ENCODE results near the gene AMPD3.

The AMPD3 gene

GRCh38 chr11:10504490-10504889 is 49.4 kb downstream of the AMPD3 start:
- no peak for DNase-seq (ENCODE audit: low read depth)

GRCh38 chr11:10505278-10506007 is 50.4 kb downstream of the AMPD3 start:
- no peak for DNase-seq (ENCODE audit: low read depth)

DNA sequence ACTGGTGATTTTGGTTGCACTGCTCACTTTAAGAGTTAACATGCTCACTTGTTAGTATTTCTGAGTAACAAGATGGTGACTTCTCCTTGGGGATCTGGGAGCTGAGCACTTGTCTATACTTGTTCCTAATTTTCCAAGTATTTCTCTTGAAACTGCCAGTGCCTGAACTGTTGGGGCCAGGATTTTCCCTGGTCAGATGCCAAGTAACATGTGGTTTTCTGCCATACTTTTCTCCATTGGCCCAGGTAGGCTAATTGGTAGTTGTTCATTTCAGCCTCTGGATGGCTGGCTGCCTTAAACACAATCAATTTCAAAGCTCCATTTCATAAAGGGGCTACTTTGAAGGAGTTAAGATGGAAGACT is 50.9 kb downstream of the AMPD3 start:
- no peak for DNase-seq (ENCODE audit: low read depth)

GRCh38 chr11:10511181-10511621 is 56.1 kb downstream of the AMPD3 start:
- DNase-seq (ENCODE audit: low read depth): no peak

DNA sequence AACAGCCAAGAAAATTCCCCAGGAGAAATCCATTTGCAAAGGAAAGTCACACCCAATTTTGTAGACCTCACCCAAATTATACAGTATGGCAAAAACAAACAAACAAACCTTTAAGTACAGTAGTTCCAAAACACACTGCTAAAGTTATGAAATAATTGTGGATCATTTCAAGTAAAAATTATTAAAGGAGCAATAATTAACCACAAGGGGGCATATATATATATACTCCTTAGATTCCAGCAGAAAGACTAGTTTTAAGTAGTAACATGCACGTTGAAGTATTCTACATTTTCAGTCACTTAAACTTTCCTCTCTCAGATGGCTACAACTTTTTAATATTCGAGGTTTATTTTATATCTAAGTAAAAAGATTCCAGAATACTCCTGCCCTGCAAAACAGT is 59.1 kb downstream of the AMPD3 start:
- no peak for DNase-seq (ENCODE audit: low read depth)

DNA sequence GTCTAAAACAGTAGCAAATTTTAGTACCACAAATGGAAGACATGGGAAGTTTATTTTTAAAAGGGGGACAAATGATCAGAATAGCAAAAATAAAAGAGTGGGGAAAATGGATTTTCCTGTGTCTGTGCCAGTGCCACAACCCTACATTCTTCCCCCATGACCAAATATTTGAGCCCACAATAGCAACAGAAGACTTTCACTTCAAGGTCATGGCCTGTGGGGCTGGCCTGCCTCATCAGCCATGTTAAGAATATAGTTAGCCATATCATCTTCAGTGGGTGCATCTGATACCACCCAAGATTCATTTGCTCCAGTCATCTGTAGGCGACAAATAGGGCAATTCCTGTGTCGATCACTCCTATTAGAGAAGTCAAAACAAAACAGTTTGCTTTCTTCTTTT is 59.6 kb downstream of the AMPD3 start:
- no peak for DNase-seq (ENCODE audit: low read depth)

GRCh38 chr11:10515418-10515817 is 60.4 kb downstream of the AMPD3 start:
- no peak for DNase-seq (ENCODE audit: low read depth)

- DNase-seq (ENCODE audit: low read depth): no peak
These were observed 63.1 kb downstream of the AMPD3 start for GRCh38 chr11:10518123-10518522.

GRCh38 chr11:10518891-10519290 is 63.8 kb downstream of the AMPD3 start:
- no peak for DNase-seq (ENCODE audit: low read depth)

DNA sequence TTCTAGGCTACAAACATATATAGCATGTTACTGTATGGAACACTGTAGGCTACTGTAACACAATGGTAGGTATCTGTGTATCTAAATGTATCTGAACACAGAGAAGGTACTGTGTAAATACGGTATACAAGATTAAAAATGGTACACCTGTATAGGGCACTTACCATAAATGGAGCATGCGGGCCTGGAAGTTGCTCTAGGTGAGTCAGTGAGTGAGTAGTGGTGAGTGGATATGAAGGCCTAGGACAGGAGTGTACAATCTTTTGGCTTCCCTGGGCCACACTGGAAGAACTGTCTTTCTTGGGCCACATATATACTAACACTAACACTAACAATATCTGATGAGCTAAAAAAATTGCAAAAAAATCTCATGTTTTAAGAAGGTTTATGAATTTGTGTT is 64.6 kb downstream of the AMPD3 start:
- DNase-seq (ENCODE audit: low read depth): no peak

GRCh38 chr11:10520562-10520961 is 65.5 kb downstream of the AMPD3 start:
- DNase-seq (ENCODE audit: low read depth): no peak

DNA sequence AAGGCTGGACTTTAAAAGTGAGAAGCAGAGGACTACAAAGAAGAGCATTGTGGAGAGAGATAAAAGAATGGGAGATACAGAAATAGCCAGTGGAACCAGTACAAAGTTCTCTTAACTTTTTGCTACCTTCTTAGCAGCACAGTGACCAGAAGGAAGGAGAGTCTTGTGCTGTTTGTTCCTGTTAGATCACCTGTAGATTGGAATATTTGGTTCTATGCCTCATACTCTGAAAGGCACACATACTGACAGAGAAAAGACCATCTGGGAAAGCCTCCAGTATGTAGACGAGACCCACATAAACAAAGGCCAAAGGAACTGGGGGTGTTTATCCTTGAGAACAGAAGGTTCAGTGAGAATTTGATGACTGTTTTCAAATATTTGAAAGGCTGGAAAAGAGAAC is 67.2 kb downstream of the AMPD3 start:
- no peak for DNase-seq (ENCODE audit: low read depth)

DNA sequence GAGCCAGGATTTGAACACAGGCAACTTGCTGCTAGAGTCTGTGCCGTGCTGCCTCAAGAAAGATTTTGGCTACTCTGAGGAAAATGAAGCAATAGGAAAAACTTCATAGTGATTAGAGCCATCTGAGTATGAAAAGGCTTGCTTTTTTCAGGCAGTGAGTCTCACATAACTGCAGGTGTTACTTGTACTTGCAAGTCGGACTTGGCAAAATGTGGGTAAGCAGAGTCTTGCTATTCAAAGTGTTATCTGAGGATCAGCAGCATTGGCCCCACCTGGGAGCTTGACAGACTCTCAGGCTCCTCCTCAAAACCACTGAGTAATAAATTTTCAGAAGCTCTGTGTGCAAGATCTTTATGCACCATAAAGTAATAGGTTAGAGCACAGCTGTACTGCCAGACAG is 67.9 kb downstream of the AMPD3 start:
- no peak for DNase-seq (ENCODE audit: low read depth)

DNA sequence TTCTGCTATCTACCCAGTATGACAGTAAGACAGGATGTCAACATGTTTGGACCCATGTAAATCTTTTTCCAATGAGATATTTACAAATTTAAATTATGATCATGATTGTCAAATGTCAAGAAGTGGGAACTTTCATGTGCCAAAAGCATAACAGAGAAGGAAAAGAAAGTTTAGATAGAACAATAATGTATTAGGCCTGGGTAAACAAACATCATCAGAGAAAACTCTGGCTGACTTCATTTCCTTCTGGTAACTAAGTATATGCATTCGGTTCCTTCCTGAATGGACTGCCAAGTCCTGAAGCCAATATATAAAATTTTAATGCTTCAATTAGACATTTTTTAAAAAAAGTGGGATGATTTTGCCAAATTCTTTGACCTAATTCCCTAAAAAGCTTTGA is 69.4 kb downstream of the AMPD3 start:
- DNase-seq (ENCODE audit: low read depth): no peak

- no peak for DNase-seq (ENCODE audit: low read depth)
These were observed 72.2 kb downstream of the AMPD3 start for GRCh38 chr11:10526974-10527918.

- no peak for DNase-seq (ENCODE audit: low read depth)
These were observed 73.1 kb downstream of the AMPD3 start for GRCh38 chr11:10528121-10528520.

GRCh38 chr11:10529279-10529678 is 74.2 kb downstream of the AMPD3 start:
- peak; percentile 70 for DNase-seq (ENCODE audit: low read depth)

DNA sequence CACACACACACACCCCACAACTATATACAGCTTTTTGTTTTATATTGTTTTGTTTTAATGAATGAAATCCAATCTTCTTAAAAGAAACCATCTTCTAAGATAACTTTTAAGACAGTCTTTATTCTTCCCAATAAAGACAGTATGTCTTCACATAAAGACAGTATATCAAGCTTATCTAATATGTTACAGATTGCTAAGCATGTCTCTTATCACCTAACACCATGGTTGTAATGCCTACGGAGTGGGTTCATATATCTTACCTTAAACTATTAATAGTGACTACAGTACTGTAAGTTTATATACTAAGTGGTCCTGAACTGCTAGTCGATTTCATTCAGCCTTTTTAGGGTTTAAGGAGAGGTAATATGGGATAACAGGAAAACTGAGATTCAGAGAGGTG is 77.5 kb downstream of the AMPD3 start:
- no peak for DNase-seq (ENCODE audit: low read depth)

DNA sequence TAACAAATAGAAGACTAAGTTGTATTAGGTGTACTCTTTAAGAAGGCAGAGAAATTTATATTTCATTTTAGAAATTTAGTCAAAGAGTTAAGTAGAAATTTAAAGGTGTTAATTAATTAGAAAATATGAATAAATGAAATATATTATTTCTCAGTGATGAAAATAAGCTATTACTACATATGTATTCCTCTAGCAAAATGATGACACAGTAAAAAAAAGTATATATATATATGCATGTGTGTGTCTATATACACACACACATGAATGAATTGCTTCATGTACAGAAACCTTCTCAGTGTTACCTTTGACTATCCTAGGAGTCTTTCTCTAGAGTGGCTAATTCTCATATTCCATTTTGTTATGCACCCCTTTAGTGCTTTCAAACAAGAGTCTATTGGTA is 78.3 kb downstream of the AMPD3 start:
- DNase-seq (ENCODE audit: low read depth): no peak

- DNase-seq (ENCODE audit: low read depth): no peak
These were observed 79.3 kb downstream of the AMPD3 start for GRCh38 chr11:10534316-10534715.

GRCh38 chr11:10537600-10537999 is 82.5 kb downstream of the AMPD3 start:
- no peak for DNase-seq (ENCODE audit: low read depth)

GRCh38 chr11:10538924-10539323 is 83.9 kb downstream of the AMPD3 start:
- no peak for DNase-seq (ENCODE audit: low read depth)

GRCh38 chr11:10539339-10539738 is 84.3 kb downstream of the AMPD3 start:
- no peak for DNase-seq (ENCODE audit: low read depth)

All from non-pigmented ciliary epithelial cell (primary cell).